Neural crest cell (in vitro differentiated cells): ENCODE results near the gene PALD1. TPM values are rescaled to one million over a fixed set of nuclear protein-coding genes. Genes with fewer than 3 reads are reported as not detected.
A peak's percentile ranks its signal among the peaks of the same experiment; 100 is the strongest.

Experiments used
- DNase-seq: peaks from one replicate; pipeline ENCODE4 v3.0.0; 2021; ENCODE audit warnings: low read depth, mixed read lengths, low spot score
- H3K27ac Mint-ChIP-seq: one replicate; pipeline ENCODE4 v1.8.0; 2021; ENCODE audit warnings: mild to moderate bottlenecking, mixed read lengths; ENCODE audit not compliant: unreplicated experiment
- H3K27me3 Mint-ChIP-seq: 2 replicates; pipeline ENCODE4 v1.8.0; 2021; ENCODE audit warnings: low read depth, mild to moderate bottlenecking, mixed read lengths
- H3K36me3 Mint-ChIP-seq: 2 replicates; pipeline ENCODE4 v1.8.0; 2021; ENCODE audit warnings: low read depth, mild to moderate bottlenecking, mixed read lengths
- H3K4me1 Mint-ChIP-seq: 2 replicates; pipeline ENCODE4 v1.8.0; 2021; ENCODE audit warnings: mixed read lengths
- H3K4me3 Mint-ChIP-seq: one replicate; pipeline ENCODE4 v1.8.0; 2021; ENCODE audit warnings: mild to moderate bottlenecking, mixed read lengths
- H3K9me3 Mint-ChIP-seq: 2 replicates; pipeline ENCODE4 v1.8.0; 2021; ENCODE audit warnings: mixed read lengths
- CTCF ChIP-seq: fragments of 200-600 bp; sonication (generic); conservative IDR thresholded peaks from 2 replicates; pipeline ENCODE4 v1.5.0; 2021; ENCODE audit warnings: antibody characterized with exemption, mild to moderate bottlenecking
- total RNA-seq: library from RNA; stranded (reverse); gene quantifications from 2 replicates; pipeline ENCODE4 v1.2.1, GENCODE V29; 2021

PALD1 gene
- total RNA-seq, 1 donor from 2014 or later = 14.3 TPM

DNA sequence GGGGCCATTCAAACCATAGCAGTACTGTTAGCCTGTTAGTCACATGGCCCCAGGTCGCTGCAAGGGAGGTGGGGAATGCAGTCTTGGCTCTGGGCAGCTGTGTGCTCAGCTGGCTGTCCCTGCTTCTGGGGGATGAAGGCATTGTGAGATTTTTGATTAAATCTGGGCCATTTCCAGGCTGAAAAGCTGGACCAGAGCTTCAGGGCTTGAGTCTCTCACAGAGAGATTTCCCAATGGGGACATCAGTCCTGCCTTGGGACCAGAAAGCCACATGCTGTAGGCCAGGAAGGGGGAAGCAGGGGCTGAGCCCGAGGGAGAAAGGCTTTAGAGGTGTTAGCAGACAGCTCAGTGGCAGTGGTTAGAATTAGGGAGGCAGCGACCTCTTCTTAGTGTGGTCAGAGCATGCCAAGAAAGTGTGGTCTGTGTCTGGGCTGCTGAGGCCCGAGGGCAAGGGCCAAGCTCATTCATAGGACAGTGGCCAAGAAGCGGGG is 33.6 kb downstream of the PALD1 start:
- Mint-ChIP-seq H3K4me1 (peaks cover 42% of the 10 kb centered on the region), H3K36me3 (no peaks in the 10 kb centered on the region)

GRCh38 chr10:70513848-70514309 is 35.3 kb downstream of the PALD1 start:
- Mint-ChIP-seq H3K27ac (no peak overlapping the region), H3K4me3 (no peak overlapping the region), H3K4me1 (peaks cover 30% of the 10 kb centered on the region), H3K27me3 (no peaks in the 10 kb centered on the region), H3K36me3 (no peaks in the 10 kb centered on the region), H3K9me3 (no peaks in the 10 kb centered on the region)
- DNase-seq = no peak
- TF ChIP-seq CTCF = no peak

More for the DNA sequence above, 33.6 kb downstream of the PALD1 start:
- no peak for TF ChIP-seq CTCF
- H3K27ac Mint-ChIP-seq = peak overlapping the region; percentile 93
- no peaks in the 10 kb centered on the region for H3K9me3 Mint-ChIP-seq
- DNase-seq = no peak
- no peaks in the 10 kb centered on the region for H3K27me3 Mint-ChIP-seq
- H3K4me3 Mint-ChIP-seq = no peak overlapping the region

DNA sequence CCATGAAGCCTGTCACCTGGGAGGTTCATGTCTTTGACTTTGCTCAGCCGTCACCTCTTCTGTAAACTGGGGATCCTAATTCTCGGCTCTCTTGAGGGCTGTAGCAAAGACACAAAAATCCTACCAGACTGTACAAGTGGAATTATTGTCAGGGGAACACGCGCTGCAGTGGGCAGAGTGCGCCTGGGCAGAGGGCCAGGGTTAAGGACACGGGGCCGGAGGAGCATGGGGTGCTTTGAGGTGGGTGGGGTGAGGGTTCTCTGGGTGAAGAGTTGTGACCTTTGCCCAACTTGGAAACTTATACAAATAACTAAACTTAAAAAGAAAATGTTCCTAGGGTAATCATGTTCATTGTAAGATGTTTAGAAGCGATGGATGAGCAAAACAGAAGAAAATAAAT is 36.0 kb downstream of the PALD1 start:
- no peak overlapping the region for H3K27ac Mint-ChIP-seq
- no peak for TF ChIP-seq CTCF
- H3K9me3 Mint-ChIP-seq = no peaks in the 10 kb centered on the region
- DNase-seq = no peak
- no peaks in the 10 kb centered on the region for H3K27me3 Mint-ChIP-seq
- no peak overlapping the region for H3K4me3 Mint-ChIP-seq
- H3K4me1 Mint-ChIP-seq = peaks cover 23% of the 10 kb centered on the region
- no peaks in the 10 kb centered on the region for H3K36me3 Mint-ChIP-seq

DNA sequence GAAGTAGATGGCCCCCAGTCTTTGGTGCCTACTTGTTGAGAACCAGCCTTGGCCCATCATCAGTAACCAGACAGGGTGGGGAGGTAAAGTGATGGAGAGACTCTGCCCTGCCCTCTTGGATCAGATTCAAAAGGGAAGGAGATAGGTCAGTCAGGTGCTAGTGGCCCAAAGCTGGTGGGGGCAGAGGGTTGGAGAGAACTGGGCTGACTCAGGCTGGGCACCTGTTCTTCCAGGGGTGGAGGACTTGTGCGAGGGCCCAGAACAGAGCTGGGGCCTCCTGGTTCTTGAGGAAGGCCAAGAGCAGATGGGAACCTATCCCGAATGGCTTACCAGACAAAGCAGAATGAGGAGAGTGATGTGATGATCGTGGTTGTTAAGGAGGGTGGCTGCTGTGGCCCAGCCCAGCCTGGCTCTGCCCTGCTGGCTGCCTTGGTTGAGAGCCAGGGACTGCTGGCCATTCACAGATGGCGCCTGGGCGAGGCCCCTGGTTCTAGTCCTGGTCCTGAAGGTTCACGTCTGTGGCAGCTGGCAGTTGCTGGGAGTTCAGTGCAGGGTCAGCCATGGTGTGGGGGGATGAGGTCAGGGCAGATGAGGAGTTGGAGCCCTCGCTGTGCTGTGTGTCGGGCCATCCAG is 36.6 kb downstream of the PALD1 start:
- peaks cover 18% of the 10 kb centered on the region for H3K4me1 Mint-ChIP-seq
- no peaks in the 10 kb centered on the region for H3K9me3 Mint-ChIP-seq

GRCh38 chr10:70518695-70519094 is 40.1 kb downstream of the PALD1 start:
- H3K4me1 Mint-ChIP-seq = no peaks in the 10 kb centered on the region
- TF ChIP-seq CTCF = no peak

More for the DNA sequence above, 36.6 kb downstream of the PALD1 start:
- no peak for DNase-seq
- Mint-ChIP-seq H3K27me3 (no peaks in the 10 kb centered on the region), H3K36me3 (no peaks in the 10 kb centered on the region), H3K4me3 (no peak overlapping the region), H3K27ac (no peak overlapping the region)
- TF ChIP-seq CTCF = no peak

More at GRCh38 chr10:70518695-70519094, 40.1 kb downstream of the PALD1 start:
- Mint-ChIP-seq H3K27ac (no peak overlapping the region), H3K27me3 (no peaks in the 10 kb centered on the region), H3K36me3 (no peaks in the 10 kb centered on the region), H3K4me3 (no peak overlapping the region), H3K9me3 (no peaks in the 10 kb centered on the region)
- no peak for DNase-seq
